HG03565 (cell line): ENCODE measurements around the gene PRDX5.

Source experiments
- ATAC-seq: cut with Tn5 transposase; IDR thresholded peaks from one replicate; pipeline ENCODE4 v1.9.1; 2021; ENCODE audit warnings: mild to moderate bottlenecking, moderate library complexity; ENCODE audit not compliant: unreplicated experiment

Gene PRDX5

DNA sequence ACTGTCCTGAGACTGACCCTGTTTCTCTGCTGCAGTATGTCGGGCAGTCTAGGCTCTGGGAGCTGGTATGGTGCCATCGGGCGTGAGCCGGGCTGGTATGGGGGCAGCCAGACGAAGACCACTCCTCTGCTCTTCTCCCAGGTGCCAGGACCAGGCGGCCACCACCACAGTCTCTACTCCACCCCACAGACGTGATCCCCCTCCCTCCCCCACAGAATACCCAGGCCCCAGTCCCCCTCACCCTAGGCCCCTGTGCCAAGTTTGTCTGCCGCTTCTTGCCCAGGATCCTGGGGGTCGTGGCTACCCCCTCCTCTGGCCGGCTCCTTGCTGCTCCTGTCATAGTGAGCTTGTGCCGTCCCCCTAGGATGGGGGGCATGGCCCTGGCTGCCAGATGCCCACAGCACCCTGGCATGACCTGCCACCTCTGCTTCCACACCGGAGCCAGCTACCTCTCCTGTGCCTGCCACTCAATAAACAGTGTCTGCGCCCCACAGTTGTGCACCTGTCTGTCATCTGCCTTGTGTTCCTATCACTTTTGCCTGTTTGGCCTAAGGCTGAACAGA, 28.8 kb upstream of the PRDX5 start:
- no peak for ATAC-seq

DNA sequence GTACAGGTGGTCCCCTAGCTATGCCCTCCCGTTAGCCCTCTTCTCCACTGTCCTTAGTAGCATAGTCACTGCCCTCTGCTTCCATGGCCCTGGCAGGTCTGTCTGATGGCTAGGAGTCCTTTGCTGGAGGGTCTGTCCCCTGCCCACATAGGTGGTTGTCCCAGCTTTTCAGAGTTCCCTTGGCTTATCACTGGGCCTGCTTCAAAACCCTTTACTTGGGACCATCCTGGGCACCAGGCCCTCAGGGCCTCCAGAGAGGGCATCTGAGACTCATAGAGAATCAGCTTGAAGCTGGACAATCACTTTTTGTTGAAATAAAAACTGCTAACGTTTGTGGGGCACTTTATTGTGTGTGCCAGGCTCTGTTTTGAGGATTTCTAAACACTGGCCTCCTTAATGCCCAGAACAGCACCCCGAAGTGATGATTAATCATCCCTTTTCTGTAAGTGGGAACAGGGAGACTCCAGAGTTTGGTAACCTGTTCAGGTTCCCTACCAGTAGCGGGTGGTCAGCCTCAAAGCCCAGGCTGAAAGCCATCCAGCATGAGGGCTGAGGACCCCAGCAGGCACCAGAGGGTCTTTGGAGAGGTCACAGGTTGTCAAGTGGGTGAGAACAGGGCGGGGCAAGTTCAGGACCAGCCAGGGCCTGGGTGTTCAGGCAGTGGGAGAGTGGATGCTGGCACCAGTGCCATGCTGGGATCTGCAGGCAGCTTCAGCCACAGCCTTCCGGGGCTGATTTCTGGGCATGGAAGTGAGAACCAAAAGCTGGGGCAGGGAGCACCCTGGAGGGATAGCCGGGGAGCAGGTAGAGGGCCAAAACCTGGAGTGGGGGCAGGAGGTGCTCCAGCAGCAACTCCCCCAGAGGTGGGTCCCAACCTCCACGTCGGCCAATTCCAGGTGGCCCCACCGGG, 27.3 kb upstream of the PRDX5 start:
- ATAC-seq: no peak

DNA sequence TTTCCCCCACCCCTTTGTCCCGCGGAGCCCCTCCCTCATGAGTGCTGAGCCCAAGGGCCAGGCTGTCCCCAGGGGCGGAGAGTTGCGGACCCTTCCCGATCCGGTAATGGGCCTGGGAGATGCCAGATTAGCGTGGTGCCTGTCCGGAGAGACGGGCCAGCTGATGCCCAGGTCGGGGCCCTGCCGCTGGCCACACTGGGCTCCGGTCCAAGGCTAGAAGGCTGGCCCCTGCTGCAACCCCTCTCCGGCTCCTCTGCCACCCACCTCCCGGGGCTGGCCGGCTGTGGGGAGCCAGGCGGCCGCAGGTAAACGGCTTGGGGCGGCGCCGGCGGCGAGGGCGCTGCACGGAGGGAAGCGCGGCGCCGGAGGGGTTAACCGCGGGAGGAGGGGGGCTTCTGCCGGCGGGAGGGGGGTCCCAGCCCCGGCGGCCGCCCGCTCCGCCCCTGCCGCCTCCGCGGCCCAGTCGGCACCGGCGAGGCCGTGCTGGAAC, 26.6 kb upstream of the PRDX5 start, which contains the start of gene KCNK4:
Gene KCNK4, plus strand, starts transcription at position 41 of the 490 bp plus-strand sequence. CDS start 1,717 bp downstream, outside the sequence.
- no peak for ATAC-seq

DNA sequence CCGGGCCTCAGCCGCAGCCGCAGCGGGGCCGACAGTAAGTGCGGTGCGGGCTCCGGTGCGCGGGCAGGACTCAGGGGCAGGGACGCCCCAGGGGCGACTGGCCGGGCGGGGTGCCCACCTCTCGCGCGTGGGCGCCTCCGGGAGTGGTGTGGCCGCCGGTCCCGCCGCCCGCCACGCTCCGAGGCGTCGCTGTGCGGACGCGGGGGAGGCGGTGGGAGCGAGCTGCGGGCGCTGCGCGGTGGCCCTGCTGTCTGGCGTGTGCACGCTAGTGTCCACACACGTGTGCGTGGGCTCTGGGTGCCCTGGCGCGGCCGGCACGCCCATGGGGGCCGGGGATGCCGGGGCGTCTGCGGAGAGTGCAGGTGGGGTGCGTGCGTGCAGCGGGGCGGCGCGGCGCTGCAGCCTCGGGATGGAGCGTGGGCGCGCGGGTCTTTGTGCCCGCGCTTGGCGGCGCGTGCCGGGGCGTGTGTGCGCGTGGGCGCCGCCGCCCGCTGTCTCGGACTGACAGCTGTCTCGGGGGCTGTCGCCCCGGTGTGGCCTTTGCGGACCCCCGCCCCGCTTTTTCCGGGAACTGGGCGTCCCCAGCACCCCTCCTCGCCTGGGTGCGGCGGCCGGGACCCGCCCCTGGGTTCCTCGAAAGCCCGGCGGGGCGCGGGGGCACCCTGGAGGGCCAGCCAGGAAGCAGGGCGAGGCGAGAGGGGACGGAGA, 26.0 kb upstream of the PRDX5 start:
- no peak for ATAC-seq

DNA sequence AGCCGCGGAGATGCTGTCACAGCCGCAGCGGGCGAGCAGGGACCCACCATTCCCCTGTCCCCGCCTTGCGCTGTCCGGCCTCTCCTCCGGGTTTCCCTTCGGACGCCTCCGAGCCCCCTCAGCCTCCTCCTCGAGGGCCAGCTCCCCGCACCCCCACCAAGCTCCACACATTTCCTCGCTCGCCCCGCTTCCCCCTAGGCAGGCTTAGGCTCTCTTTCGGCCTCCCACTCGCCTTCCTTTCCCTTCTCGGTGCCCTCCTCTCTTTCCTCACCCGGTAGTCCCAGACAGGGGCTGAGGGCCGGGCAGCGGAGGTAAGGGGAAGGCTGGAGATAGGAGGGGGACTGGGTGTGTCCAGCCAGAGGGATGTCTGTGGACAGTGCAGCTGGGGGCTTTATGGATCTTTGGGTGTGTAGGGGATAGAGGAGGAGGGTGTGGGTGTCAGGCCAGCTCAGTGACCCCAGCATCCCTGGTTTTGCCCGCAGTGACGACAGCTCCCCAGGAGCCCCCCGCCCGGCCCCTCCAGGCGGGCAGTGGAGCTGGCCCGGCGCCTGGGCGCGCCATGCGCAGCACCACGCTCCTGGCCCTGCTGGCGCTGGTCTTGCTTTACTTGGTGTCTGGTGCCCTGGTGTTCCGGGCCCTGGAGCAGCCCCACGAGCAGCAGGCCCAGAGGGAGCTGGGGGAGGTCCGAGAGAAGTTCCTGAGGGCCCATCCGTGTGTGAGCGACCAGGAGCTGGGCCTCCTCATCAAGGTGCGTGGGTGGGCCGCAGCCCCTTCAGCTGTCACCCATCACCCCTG, 25.3 kb upstream of the PRDX5 start:
- no peak for ATAC-seq

DNA sequence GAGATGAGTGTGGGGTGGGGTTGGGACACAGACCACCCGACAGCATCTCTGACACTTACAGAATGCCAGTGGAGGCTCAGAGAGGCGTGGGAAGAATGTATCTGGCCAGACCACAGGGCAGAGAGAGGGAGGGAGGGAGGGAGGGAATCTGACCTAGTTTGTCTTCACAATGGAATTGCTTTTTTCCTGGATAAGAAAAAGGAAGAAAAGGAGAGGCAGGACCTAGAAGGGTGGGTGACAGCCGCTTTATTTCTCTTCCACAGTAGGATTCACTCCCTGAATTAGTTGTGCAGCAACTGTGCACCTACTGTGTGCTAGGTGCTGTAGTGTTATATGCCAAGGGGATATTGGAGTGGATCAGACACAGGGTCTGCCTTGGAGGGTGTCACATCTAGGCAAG, 23.1 kb upstream of the PRDX5 start:
- no peak for ATAC-seq

DNA sequence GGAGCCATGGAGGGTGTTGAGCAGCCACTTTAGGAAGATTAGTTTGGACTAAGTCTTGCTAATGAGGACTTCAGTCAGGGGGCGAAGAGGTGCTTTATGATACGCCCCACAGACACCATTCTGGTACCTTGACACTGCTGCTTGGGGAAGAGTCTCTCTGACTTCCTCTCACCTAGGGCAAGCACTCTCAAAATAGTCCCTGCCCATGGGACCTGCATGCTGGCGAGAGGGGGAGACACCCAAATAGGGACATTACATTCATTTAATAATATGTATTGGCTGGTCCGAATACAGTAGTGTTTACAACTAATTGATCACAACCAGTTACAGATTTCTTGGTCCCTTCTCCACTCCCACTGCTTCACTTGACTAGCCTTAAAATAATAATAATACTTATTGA, 22.2 kb upstream of the PRDX5 start:
- no peak for ATAC-seq

DNA sequence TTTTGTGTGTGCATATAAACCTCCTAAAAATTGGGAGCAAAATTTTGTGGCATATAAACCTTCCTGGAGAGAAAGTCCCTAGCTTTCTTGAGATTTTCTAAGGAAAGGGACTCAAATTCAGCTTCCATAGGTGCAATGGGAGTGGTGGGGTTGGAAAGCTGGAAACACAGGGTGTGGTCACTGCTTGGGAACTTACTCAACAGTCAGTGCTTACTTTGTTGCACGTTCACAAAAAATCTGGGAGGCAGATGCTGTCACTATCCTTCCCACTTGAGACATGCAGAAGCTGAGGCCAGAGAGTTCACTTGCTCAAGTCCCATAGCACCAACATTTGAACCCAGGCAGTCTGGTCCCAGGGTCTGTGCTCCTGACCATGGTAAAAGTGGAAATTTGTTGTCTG, 21.7 kb upstream of the PRDX5 start:
- ATAC-seq: no peak

DNA sequence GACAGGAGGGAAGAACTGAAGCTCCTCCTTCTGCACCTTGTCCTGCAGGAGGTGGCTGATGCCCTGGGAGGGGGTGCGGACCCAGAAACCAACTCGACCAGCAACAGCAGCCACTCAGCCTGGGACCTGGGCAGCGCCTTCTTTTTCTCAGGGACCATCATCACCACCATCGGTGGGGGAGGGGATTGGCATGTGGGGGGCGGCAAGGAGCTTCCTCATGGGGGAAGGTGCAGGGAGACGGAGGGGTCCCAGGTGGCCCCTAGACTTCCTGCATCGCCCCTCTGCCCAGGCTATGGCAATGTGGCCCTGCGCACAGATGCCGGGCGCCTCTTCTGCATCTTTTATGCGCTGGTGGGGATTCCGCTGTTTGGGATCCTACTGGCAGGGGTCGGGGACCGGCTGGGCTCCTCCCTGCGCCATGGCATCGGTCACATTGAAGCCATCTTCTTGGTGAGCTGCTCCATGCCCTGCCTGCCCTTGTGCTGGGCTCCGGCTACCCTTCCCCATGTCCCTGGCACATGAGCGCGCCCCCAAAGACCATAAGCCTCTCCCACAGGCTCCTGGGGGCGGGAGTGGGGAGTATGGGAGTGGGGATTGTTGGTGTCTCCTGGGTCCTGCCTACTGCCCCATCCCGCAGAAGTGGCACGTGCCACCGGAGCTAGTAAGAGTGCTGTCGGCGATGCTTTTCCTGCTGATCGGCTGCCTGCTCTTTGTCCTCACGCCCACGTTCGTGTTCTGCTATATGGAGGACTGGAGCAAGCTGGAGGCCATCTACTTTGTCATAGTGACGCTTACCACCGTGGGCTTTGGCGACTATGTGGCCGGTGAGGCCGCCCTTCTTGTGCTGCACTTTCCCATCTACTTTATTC, 20.9 kb upstream of the PRDX5 start:
- no peak for ATAC-seq

DNA sequence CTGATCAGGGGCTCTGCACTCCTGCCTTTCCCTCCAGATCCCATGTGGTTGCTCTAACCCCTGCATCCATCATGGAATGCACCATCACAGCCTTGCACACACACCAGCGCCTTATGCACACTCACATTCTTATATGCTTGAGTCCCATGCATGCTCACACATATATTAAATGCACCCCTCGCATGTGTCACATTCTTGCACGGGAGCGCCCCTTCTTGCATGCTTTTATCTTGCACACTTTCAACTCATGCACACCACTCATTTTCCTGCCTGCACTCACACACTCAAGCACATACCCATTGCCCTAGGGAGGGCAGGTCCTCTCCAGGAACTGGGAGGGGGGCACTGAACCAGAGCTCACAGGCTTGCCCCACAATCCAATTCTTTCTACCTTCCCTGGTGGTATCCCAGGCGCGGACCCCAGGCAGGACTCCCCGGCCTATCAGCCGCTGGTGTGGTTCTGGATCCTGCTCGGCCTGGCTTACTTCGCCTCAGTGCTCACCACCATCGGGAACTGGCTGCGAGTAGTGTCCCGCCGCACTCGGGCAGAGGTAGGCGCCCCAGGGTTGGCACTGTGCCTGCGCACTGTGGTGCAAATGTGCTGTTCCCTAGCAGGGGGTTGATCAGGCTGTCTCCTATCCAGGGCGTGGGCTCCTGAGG, 20.1 kb upstream of the PRDX5 start:
- no peak for ATAC-seq

DNA sequence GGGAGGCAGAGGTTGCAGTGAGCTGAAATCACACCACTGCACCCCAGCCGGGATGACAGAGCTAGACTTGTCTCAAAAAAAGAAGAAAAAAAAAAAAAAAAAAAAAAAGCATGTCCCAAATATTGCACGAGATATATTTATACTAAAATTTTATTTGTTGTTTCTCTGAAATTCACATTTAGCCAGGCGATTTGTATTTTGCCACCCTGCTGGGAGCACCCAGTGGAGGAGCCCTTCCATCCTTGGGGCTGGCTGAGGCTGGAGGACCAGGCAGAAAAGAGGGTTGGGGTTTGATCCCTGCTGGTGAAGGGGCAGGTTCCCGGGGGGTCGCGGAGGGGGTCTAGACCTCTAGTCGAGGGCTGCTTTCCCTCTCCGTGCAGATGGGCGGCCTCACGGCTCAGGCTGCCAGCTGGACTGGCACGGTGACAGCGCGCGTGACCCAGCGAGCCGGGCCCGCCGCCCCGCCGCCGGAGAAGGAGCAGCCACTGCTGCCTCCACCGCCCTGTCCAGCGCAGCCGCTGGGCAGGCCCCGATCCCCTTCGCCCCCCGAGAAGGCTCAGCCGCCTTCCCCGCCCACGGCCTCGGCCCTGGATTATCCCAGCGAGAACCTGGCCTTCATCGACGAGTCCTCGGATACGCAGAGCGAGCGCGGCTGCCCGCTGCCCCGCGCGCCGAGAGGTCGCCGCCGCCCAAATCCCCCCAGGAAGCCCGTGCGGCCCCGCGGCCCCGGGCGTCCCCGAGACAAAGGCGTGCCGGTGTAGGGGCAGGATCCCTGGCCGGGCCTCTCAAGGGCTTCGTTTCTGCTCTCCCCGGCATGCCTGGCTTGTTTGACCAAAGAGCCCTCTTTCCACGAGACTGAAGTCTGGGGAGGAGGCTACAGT, 18.7 kb upstream of the PRDX5 start:
- no peak for ATAC-seq

DNA sequence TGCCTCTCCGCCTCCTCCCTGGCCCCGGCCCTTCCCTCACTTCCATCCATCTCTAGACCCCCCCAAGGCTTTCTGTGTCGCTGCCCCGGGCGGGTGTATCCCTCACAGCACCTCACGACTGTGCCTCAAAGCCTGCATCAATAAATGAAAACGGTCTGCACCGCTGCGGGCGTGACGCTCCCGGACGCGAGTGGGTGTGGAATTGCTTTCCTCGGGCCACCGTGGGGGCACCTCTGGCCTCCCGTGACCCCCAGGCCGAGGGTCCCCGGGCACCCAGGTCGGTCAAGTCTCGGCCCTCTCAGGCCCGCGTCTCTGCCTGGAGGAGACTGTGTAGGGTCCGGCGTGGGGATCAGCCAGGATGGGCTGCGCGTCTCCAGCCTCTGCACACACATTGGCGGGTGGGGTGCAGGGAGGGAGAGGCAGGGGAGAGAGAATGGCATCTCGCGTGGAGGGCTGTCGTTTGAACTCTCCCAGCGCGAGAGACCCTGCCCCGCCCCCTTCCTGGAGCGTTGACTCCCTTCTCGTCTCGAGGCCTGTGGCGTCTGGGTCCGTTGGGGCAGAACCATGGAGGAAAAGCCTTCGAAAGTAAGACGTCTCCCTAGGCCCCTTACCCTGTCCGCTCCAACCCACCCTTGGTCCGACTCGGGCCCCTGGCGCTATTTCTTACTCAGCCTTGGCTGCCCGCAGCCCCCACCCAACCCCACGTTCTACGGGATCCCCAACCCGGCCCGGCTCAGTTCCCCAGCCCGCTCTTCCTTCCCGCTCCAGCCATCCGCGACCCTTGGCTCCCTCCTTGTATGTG, 17.9 kb upstream of the PRDX5 start, which contains the start of gene CATSPERZ:
Gene CATSPERZ, plus strand, starts transcription at position 512 of the 802 bp plus-strand sequence. Its CDS starts 53 bp downstream, at position 565.
- no peak for ATAC-seq

DNA sequence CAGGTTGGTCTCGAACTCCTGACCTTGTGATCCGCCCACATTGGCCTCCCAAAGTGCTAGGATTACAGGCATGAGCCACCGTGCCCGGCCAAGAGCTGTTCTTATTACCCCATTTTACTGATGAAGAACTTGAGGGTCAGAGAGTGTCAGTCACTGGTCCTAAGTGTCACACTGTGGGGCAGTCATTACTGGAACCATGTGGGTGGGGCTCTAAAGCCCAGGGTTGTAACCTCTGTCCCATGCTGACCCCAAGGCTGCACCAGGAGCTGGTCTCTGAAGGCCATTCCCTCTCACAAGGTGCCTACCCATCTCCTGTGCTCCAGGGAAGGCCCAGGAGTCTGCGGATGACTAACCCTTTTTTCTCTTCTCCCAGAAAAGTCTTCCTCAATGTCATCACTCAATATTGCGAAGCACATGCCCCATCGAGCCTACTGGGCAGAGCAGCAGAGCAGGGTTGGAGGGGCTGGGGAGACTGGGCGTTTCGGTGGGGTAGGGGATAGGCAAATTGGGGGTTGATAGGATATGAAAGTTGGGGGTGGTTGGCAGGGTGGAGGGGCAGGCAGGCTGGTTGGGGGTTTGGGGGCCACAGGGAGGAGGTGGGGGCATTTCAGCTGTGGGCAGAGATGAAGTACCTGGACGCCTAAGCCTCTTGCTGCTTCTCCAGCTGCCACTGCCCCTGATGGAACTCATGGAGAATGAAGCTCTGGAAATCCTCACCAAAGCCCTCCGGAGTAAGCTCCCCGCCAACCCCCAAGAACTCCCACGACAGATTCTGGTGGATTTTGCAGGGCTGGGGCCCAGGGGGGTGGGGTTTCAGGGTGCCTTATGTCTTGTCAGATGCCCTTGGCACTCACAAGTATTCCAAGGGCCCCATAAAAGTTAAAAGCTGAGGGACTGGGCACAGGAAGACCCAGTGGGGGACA, 14.6 kb upstream of the PRDX5 start:
- no peak for ATAC-seq

DNA sequence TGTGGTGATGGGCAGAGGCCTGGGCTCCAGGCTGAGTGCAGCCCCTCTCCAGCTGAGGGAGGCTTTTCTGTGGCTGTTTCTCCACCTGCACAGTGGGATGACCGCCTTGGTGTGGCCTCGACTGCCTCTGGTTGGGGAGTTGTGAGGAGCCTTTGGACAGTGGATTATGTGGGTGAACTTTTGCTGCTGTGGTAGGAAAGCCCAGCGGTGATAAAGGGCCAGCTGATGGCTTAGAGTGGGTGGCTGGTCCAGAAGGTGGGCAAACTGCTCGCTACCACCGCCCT, 13.9 kb upstream of the PRDX5 start:
- ATAC-seq: no peak

DNA sequence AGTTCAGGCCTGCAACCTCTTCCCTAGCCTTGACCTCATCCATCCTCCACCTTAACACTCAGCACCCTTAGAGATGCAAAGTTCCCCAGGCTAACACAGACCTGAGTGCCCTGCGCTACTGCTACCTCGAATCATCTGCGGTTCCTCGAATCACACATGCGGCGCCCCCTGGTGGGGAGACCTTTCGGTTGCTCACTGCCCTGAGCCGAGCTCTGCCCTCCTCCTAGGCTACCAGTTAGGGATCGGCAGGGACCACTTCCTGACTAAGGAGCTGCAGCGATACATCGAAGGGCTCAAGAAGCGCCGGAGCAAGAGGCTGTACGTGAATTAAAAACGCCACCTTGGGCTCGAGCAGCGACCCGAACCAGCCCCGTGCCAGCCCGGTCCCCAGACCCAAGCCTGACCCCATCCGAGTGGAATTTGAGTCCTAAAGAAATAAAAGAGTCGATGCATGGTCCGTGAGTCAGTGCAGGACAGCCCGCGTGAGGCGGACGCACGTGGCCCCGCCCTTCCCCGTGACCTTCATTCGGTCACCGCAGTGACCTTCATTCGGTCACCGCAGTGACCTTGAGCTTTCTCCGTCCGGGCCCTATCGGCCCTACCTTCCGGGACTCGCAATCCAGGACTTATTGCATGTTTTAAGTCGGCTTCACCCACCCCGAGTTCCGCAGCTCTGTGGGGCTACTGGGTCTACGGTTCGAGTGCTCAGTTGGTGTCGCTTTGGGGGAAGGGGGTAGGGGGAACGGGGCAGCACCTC, 13.4 kb upstream of the PRDX5 start:
- peak; percentile 21 for ATAC-seq
